Keratinocyte (primary cell): Measurements from ENCODE around the gene MYBPHL. TPM values are rescaled to one million over a fixed set of nuclear protein-coding genes. Genes with fewer than 3 reads are reported as not detected.

Source experiments
- DNase-seq: peaks from one replicate; pipeline ENCODE4 v3.0.0-alpha.2; 2011; ENCODE audit warnings: low read depth, missing footprints, low spot score
- FAIRE-seq: peaks from 2 replicates; lab custom pipeline; 2011; peaks lifted over from hg19 to GRCh38; lab: Jason Lieb, UNC
- H2AFZ ChIP-seq: 2 replicates; pipeline ENCODE4 v1.6.0; 2012; ENCODE audit warnings: low read length, control low read depth, inconsistent platforms; ENCODE audit not compliant: control insufficient read depth
- H3K27ac ChIP-seq: 2 replicates; pipeline ENCODE4 v1.5.1; 2011; ENCODE audit warnings: low read length; ENCODE audit not compliant: control insufficient read depth, insufficient read depth
- H3K27me3 ChIP-seq: 3 replicates; pipeline ENCODE4 v1.6.0; 2011; ENCODE audit warnings: low read length; ENCODE audit not compliant: control insufficient read depth, insufficient read depth; ENCODE audit errors: extremely low read depth
- H3K36me3 ChIP-seq, 2 experiments: 2 replicates in 1 of 2; 3 replicates in 1 of 2; pipeline ENCODE4 v1.5.1; 2011; ENCODE audit warnings: low read length in 2 of 2, mild to moderate bottlenecking in 1 of 2; ENCODE audit not compliant: control insufficient read depth in 2 of 2, insufficient read depth in 2 of 2; ENCODE audit errors: extremely low read depth in 1 of 2
- H3K4me1 ChIP-seq: 3 replicates; pipeline ENCODE4 v1.5.1; 2011; ENCODE audit warnings: low read length; ENCODE audit not compliant: control insufficient read depth, insufficient read depth; ENCODE audit errors: extremely low read depth
- H3K4me2 ChIP-seq: 3 replicates; pipeline ENCODE4 v1.6.0; 2011; ENCODE audit warnings: low read depth, low read length; ENCODE audit not compliant: control insufficient read depth, insufficient read depth; ENCODE audit errors: extremely low read depth
- H3K4me3 ChIP-seq, 3 experiments: fragments of 200-600 bp in 1 of 3; sonication (generic) in 1 of 3; 2 replicates in 2 of 3; 3 replicates in 1 of 3; pipeline ENCODE4 v1.5.1; 2011 to 2016; ENCODE audit warnings: low read length in 3 of 3, mild to moderate bottlenecking in 3 of 3, control low read depth in 2 of 3, inconsistent platforms in 1 of 3, low read depth in 1 of 3, mixed read lengths in 1 of 3, mixed run types in 1 of 3, moderate library complexity in 1 of 3; ENCODE audit not compliant: control insufficient read depth in 2 of 3, insufficient read depth in 2 of 3; ENCODE audit errors: extremely low read depth in 1 of 3
- H3K79me2 ChIP-seq: 2 replicates; pipeline ENCODE4 v1.6.0; 2012; ENCODE audit warnings: low read length; ENCODE audit not compliant: control insufficient read depth, insufficient read depth
- H3K9ac ChIP-seq: 3 replicates; pipeline ENCODE4 v1.6.0; 2011; ENCODE audit warnings: low read length; ENCODE audit not compliant: control insufficient read depth, insufficient read depth; ENCODE audit errors: extremely low read depth
- H3K9me1 ChIP-seq: 3 replicates; pipeline ENCODE4 v1.6.0; 2011; ENCODE audit warnings: low read length; ENCODE audit not compliant: control insufficient read depth, insufficient read depth; ENCODE audit errors: extremely low read depth
- H3K9me3 ChIP-seq: 2 replicates; pipeline ENCODE4 v1.5.1; 2012; ENCODE audit warnings: low read depth, low read length; ENCODE audit not compliant: control insufficient read depth
- H4K20me1 ChIP-seq: 3 replicates; pipeline ENCODE4 v1.6.0; 2011; ENCODE audit warnings: low read length; ENCODE audit not compliant: control insufficient read depth, insufficient read depth; ENCODE audit errors: extremely low read depth
- CTCF ChIP-seq, 3 experiments: IDR thresholded peaks in 1 of 3; conservative IDR thresholded peaks in 1 of 3; optimal IDR thresholded peaks in 1 of 3; 2 replicates in 2 of 3; 3 replicates in 1 of 3; pipeline versions ENCODE3 to v1.5.1; 2011; ENCODE audit warnings: low read length in 3 of 3, mild to moderate bottlenecking in 3 of 3, moderate library complexity in 2 of 3, control low read depth in 1 of 3, inconsistent platforms in 1 of 3; ENCODE audit not compliant: insufficient read depth in 2 of 3; ENCODE audit errors: extremely low read depth in 1 of 3
- EZH2 ChIP-seq: IDR thresholded peaks from one replicate; pipeline ENCODE4 v1.6.1; 2012; ENCODE audit warnings: inconsistent platforms, mild to moderate bottlenecking, low read length, moderate library complexity
- dilution Hi-C: fragments of 300-500 bp; cut with MboI; formaldehyde crosslinking; loops from one replicate; pipeline ENCODE4 v1.7.0; 2020; ENCODE audit warnings: low sequenced_read_pairs; ENCODE audit not compliant: extremely low pct_ligation_motif_present
- polyA plus RNA-seq, 5 experiments: library from polyadenylated mRNA; depleted of rRNA in 3 of 5; stranded (reverse) in 3 of 5; stranded (forward) in 1 of 5; unstranded in 1 of 5; fragments of >200 nt; gene quantifications; 1 replicate in 1 of 5; 2 replicates in 3 of 5; 3 replicates in 1 of 5; pipeline versions ENCODE4 v1.2.1 to v1.2.3, GENCODE V29; 2011 to 2012; ENCODE audit warnings: missing spikeins in 2 of 5, low read depth in 1 of 5, low replicate concordance in 1 of 5

The MYBPHL gene
- polyA plus RNA-seq, 1 donor (not counting 4 experiments of a cell fraction or from before 2014, with no cell fraction given): 1.1 TPM

GRCh38 chr1:109255097-109255651 lies 51.6 kb downstream of the MYBPHL start:
- H3K27ac ChIP-seq: no peak overlapping the region
- dilution Hi-C loops: no loop called here
- no peak for FAIRE-seq

GRCh38 chr1:109254621-109255096 lies 52.2 kb downstream of the MYBPHL start:
- H3K4me2 ChIP-seq: peak overlapping the region; percentile 86

More at GRCh38 chr1:109255097-109255651, 51.6 kb downstream of the MYBPHL start:
- no peak for DNase-seq
- Histone ChIP-seq H3K9ac (peak overlapping the region; percentile 30), H3K79me2 (peaks cover 37% of the 10 kb centered on the region), H4K20me1 (no peaks in the 10 kb centered on the region), H3K4me2 (peak overlapping the region; percentile 86), H3K36me3 (peaks cover 8 to 16% of the 10 kb centered on the region in 2 experiments), H3K27me3 (no peaks in the 10 kb centered on the region), H3K9me1 (peaks cover 6% of the 10 kb centered on the region), H2AFZ (no peak overlapping the region), H3K4me3 (peak overlapping the region in 2 of 3 experiments; percentile 14 to 21), H3K9me3 (no peaks in the 10 kb centered on the region), H3K4me1 (peaks cover 51% of the 10 kb centered on the region)
- TF ChIP-seq CTCF (optimal IDR thresholded peaks at IDR 0.05 in 1 of 3, IDR thresholded peaks at IDR 0.05 in 1 of 3, conservative IDR thresholded peaks at IDR 0.05 in 1 of 3; ENCODE audit: extremely low read depth in 1 of 3, insufficient read depth in 2 of 3, low read length in 3 of 3) (peak in 2 of 3 experiments; percentile 24 to 42), EZH2 (no peak)

More at GRCh38 chr1:109254621-109255096, 52.2 kb downstream of the MYBPHL start:
- Histone ChIP-seq H3K9ac (peak overlapping the region; percentile 76), H3K36me3 (peaks cover 8 to 16% of the 10 kb centered on the region in 2 experiments), H3K4me1 (peaks cover 53% of the 10 kb centered on the region), H3K9me3 (no peaks in the 10 kb centered on the region), H3K4me3 (peak overlapping the region in 2 of 3 experiments; percentile 14 to 25), H3K79me2 (peaks cover 39% of the 10 kb centered on the region), H3K27ac (no peak overlapping the region), H4K20me1 (no peaks in the 10 kb centered on the region), H3K27me3 (no peaks in the 10 kb centered on the region), H2AFZ (no peak overlapping the region), H3K9me1 (peaks cover 6% of the 10 kb centered on the region)
- dilution Hi-C loops: no loop called here
- TF ChIP-seq CTCF (optimal IDR thresholded peaks at IDR 0.05 in 1 of 3, IDR thresholded peaks at IDR 0.05 in 1 of 3, conservative IDR thresholded peaks at IDR 0.05 in 1 of 3; ENCODE audit: extremely low read depth in 1 of 3, insufficient read depth in 2 of 3, low read length in 3 of 3) (peak in 1 of 3 experiments; percentile 6), EZH2 (no peak)
- no peak for FAIRE-seq
- no peak for DNase-seq
